Bone marrow (tissue), 2 donors: ENCODE results near the gene USP48.

Experiments
- DNase-seq, 2 donors: peaks; one replicate each; lab custom pipeline; 2025; lab: John Stamatoyannopoulos, UW

Gene USP48

GRCh38 chr1:21749109-21749508, 33.8 kb downstream of the USP48 start:
- DNase-seq: no peak

DNA sequence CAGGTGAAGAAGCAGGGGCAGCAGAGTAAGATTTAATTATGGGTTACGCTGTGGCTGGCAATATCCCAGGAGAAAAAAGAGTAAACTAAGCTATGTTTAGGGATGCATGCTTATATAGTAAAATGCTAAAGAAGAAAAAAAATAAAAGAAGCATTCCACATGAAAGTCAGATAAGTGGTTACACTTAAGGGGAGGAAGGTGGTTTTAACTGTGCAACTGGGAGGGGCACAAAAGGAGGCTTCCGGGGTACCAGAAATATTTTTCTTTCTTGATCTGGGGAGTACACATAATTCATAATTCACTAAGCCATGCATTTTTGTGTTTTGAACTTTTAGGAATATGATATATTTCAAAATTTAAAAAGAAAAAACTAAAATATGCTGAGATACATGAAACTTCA, 39.5 kb downstream of the USP48 start:
- no peak for DNase-seq

- DNase-seq: no peak
These were observed 40.4 kb downstream of the USP48 start for GRCh38 chr1:21742578-21742977.

DNA sequence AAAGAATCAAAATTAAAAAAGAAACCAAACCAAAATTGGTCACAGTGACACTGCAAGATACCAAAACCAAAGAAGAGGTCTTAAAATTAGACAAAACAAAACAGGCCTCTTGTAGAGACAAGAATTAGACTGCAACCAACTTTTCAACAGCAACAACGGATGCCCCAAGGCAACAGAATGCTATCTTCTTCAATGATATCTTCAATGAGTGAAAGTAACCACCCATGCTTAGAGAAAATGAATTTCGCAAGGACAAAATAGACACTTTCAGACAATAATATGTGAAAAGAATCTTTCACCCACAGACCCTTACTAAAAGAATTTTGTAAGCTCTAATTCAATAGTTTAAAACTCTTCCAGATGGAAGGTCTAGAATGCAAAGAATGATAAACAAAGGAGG, 41.7 kb downstream of the USP48 start:
- no peak for DNase-seq

GRCh38 chr1:21736876-21737275, 46.1 kb downstream of the USP48 start:
- no peak for DNase-seq

- DNase-seq: no peak
These were observed 46.9 kb downstream of the USP48 start for GRCh38 chr1:21736011-21736410.

DNA sequence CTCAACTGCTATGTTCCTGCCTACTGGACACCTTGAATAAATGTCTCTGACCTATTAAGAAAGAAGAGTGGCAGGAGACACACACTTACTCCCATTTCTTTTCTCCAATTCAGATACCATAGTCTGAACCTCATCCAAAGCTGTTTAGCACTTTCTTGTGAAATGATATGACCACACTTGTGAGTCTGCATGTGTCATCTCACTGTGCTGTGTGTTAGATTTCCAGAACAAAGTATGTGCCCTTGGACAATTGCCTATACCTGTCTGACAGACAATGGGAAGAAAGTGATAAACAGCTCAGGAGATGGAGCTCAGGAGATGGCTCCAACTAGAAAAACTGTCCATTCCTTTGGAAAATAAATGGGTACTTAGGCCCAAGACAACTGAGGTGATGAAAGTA, 48.4 kb downstream of the USP48 start:
- no peak for DNase-seq

DNA sequence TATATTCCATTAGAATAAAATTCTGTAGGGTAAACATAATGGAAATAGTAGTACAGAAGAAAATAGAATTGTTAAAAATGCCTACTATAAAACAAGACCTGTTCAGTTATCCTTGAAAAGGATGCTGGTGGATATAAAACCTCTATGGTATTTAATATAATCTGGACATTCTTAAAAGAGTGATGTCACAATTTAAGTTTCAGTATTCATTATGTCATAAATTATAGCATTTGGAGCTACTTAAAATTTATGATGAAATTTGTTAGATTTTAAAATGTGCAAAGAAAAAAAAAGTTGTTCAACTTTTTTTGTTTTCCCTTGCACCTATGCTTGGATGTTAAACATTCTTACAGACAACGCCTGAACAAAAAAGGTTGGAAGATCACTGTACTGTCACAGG, 50.3 kb downstream of the USP48 start:
- no peak for DNase-seq

GRCh38 chr1:21725748-21726392, 57.1 kb downstream of the USP48 start:
- DNase-seq: no peak

DNA sequence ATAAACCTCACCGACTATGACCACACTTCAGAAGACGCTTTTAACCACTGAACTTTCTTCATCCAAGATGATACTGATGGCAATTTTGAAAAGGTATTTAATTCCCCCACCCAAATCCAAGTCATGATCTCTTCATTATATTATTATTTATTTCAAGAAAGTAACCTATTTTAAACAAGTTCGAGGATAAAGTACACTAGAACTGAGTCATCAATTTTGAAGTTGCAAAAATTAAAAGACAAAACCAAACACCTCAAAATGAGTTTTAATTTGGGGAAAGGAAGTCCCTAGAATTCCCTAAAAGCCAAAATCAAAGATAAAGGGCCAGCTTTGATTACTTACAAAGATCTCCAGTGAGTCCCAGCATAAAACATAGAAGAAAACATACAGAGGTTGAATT, 58.4 kb downstream of the USP48 start:
- DNase-seq: no peak

GRCh38 chr1:21724098-21724497, 58.9 kb downstream of the USP48 start:
- DNase-seq: no peak

DNA sequence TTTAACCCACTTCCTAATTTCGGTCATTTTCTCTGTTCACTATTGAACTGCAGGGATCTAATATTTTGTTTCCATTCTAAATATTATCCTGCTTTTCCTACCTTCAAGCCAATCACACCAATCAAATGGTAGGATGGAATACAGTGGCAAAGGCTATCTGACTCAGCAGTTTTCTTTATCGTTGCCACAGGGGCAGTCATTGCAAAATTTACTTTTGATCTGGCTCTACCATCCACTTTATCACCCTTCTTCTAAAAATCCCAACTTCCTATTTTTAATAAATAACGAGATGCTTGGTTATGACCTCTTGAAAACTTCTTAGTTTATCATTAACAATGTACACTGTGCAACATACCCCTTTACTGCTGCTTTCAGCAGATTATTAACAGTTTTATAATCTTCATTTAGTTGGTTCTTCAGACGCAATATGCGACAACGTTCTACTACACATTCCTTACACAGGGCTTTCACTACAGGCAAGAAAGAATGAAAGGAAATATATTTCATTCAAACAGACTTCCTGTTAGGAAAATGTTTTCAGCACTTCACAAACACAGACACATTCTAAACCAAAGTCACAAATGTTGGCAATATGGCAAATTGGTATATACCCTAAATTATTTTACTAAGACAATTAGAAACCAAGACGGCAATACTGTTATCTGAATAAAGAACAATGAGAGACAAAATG, 61.5 kb downstream of the USP48 start:
- DNase-seq: no peak

DNA sequence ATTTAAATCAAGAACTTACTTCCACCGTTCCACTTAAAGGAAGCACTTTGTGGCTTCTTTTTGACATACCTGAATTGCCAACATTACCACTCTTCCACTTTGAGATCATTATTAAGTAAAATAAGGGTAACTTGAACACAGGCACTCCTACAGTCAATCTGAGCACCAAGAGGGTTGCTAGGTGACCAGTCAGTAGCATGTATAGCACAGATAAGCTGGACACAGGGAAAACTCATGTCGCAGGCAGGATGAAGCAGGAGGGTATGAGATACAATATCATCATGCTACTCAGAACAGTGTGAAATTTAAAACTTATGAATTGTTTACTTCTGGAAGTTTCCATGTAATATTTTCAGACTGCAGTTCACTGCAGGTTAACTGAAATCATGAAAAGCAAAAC, 66.8 kb downstream of the USP48 start:
- DNase-seq: no peak

- DNase-seq: no peak
These were observed 75.1 kb downstream of the USP48 start for GRCh38 chr1:21707891-21708290.

- no peak for DNase-seq
These were observed 75.7 kb downstream of the USP48 start for GRCh38 chr1:21707086-21707840.

GRCh38 chr1:21706151-21706835, 76.7 kb downstream of the USP48 start:
- DNase-seq: no peak

- DNase-seq: no peak
These were observed 77.5 kb downstream of the USP48 start for GRCh38 chr1:21705303-21705980.

DNA sequence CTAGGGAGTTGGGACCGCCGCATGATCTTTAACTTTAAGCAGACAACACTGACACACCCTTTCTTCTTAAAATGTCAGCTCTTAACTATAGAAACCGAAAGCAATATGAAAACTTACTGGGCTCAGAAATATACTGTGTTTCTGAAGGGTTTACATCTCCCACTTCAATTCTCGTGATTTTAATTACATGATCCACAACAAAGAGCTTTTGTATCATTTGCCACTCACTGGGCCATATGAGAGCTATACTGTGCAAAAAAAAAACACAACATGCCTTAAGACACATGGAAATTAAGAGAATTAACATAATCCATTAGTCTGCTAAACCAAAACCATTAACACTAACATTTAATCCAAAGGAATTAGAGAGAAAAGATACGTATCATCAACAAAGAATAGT, 78.8 kb downstream of the USP48 start:
- no peak for DNase-seq

DNA sequence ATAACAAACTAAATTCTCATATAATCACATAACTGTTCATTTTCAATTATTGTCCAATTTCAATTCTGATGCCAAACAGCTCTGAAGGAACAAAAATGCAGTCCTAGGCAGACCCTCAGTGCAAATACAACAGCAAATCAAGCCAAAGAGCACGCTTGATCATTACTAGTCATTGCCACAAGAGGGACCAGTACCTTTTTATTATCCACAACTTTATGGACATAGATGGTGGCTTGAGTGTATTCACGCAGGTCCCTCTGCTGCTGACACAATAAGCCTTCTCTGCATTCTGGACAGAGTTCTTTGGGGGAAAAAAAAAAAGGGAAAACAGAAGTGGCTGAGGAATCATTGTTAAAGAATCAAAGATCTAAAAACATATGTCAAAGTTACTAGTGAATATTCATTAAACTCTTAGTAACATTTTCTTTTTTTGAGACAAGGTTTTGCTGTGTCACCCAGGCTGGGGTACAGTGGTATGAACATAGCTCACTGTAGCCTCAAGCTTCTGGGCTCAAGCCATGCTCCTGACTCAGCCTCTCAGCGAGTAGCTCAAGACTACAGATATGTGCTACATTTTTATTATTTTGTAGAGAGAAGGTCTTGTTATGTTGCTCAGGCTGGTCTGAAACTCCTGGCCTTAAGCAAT, 79.5 kb downstream of the USP48 start:
- peak in 1 of 2 donors; percentile 16 for DNase-seq

GRCh38 chr1:21702780-21703179, 80.2 kb downstream of the USP48 start:
- DNase-seq: no peak

DNA sequence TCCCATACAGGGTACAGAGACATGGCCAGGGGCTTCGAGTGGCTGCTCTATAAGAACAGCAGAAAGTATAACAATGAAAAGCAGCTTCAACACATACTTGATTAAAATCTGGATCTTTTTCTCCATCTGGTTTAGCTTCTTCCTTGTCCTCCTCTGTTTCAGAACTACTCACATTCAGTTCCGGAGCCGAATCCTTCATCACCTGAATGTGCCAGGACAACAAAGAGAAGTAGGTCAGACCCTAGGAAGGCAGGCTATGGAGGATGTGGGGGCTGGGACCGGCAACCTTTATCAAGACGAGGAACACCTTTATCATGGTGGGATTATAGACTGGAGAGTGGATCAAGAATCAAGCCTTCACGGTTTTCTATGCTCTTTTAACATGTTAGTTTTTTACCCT, 81.5 kb downstream of the USP48 start:
- no peak for DNase-seq

- DNase-seq: no peak
These were observed 82.9 kb downstream of the USP48 start for GRCh38 chr1:21700094-21700493.
